LNCaP clone FGC (cell line): Measurements from ENCODE around the gene LARP1.

Experiments
- DNase-seq: peaks from one replicate; pipeline ENCODE4 v3.0.0-alpha.2; 2011; ENCODE audit warnings: low read depth
- H3K4me3 ChIP-seq: 2 replicates; pipeline ENCODE4 v1.5.1; 2011; ENCODE audit warnings: mild to moderate bottlenecking, low read depth, low read length, control low read depth
- TF ChIP-seq, protein P1 (sequence below): IDR thresholded peaks from 2 replicates; pipeline ENCODE4 v1.5.1; 2012; ENCODE audit warnings: mild to moderate bottlenecking; ENCODE audit not compliant: control insufficient read depth, insufficient read depth; ENCODE audit errors: extremely low read depth

Gene LARP1

GRCh38 chr5:154776167-154776566 lies 21.0 kb downstream of the LARP1 start:
- TF ChIP-seq, protein P1, sequence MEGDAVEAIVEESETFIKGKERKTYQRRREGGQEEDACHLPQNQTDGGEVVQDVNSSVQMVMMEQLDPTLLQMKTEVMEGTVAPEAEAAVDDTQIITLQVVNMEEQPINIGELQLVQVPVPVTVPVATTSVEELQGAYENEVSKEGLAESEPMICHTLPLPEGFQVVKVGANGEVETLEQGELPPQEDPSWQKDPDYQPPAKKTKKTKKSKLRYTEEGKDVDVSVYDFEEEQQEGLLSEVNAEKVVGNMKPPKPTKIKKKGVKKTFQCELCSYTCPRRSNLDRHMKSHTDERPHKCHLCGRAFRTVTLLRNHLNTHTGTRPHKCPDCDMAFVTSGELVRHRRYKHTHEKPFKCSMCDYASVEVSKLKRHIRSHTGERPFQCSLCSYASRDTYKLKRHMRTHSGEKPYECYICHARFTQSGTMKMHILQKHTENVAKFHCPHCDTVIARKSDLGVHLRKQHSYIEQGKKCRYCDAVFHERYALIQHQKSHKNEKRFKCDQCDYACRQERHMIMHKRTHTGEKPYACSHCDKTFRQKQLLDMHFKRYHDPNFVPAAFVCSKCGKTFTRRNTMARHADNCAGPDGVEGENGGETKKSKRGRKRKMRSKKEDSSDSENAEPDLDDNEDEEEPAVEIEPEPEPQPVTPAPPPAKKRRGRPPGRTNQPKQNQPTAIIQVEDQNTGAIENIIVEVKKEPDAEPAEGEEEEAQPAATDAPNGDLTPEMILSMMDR: no peak
- DNase-seq: no peak

DNA sequence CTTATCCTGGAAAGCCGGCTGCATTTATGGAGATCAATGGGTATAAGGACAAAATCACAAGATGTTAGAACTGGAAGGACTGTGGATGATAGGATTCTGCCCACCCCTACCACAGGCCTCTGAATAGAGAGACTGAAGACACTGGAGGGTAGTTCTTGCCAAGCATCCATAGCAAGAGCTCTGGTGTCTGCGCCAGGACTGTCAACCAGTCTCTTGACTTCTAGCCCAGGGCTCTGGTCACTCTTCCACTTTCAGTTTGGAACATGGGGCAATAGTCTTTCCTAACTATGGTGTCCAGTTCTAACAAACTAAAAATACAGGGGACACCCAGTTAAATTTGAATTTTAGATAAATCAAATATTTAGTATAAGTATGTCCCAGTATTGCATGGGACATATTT lies 23.4 kb downstream of the LARP1 start:
- DNase-seq: no peak
- TF ChIP-seq, protein P1: no peak
- H3K4me3 ChIP-seq: no peak overlapping the region

More at GRCh38 chr5:154776167-154776566, 21.0 kb downstream of the LARP1 start:
- H3K4me3 ChIP-seq: no peak overlapping the region

DNA sequence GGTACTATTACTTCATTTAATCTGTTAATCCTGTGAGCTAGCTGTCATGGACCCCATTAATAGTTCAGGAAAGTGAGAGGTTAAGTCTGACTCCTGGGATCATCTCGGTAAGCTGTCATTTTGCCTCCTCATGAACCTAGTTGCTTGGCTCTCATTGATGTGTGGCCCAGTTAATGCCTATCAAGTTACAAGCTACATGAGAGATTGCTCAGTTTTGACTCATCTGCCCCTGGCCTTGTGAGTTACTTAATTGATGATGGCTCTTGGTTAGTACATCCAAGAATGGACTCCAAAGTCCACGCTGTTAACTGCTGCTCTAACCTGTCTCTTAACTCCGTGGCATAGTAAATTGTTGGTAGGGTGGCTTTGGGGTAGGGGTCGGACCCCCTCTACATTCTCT lies 23.9 kb downstream of the LARP1 start:
- TF ChIP-seq, protein P1: no peak
- H3K4me3 ChIP-seq: no peak overlapping the region
- DNase-seq: no peak

DNA sequence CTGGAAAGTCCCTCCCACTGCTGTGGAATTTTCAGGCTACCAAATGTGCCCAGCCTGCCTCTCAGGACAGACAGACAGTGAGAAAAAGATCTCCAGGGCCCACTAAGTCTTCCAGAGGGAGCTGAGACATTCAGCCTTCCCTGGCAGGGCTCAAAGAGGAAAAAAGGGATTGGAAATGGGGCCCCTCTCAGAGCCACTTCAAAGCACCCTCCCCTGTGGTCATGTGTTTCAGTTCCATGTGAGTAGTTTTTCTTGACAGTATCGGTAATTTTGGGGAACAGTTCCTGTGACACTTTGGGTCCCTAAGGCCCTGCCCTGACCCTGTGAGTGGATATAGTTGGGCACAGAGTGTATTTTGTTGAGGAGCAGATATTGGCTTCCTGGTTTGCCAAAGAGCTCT lies 25.0 kb downstream of the LARP1 start:
- TF ChIP-seq, protein P1: no peak
- no peak overlapping the region for H3K4me3 ChIP-seq
- DNase-seq: no peak

- TF ChIP-seq, protein P1: no peak
- H3K4me3 ChIP-seq: no peak overlapping the region
- DNase-seq: no peak
These were observed 27.1 kb downstream of the LARP1 start for GRCh38 chr5:154782326-154782725.

- TF ChIP-seq, protein P1: no peak
- no peak overlapping the region for H3K4me3 ChIP-seq
- no peak for DNase-seq
These were observed 27.8 kb downstream of the LARP1 start for GRCh38 chr5:154782812-154783592.

DNA sequence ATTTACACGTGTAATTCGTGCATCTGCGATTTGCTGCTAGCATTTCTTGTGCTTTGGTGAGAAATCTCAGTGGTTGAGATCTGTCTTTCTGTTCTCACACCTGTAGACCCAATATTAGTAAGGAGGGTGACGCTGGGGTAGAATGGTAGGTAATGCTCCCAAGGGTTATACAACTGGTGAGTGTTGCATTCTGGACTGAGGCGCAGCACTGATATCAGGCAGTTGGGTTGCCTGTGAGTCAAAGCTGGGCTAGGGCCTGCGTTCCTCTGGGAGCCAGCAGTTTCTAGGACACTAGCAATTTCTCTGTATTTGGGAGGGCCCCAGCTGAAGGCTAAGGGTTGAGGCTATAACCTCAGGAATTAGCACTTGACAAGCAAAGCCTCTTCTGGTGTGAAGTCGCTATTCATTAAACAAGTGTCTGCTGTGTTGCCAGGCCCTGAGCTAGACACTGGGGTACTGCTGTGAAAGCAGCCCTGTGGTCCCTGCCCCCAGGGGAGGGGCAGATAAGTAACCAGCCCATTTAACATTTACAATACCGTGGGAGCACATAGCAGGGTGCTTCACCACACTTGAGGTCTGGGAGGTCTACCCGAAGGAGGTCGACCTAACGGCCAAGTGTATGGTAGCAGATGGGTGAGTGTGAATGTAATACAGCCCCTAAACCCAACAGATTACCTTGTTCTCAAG lies 28.7 kb downstream of the LARP1 start:
- TF ChIP-seq, protein P1: no peak

More for the DNA sequence above, 28.7 kb downstream of the LARP1 start:
- no peak overlapping the region for H3K4me3 ChIP-seq
- no peak for DNase-seq
